Parathyroid adenoma (tissue), 2 donors: ENCODE results near the gene LRRC8C.
"Not testable (repeated sequence)": the region's sequence is repeated elsewhere in the genome, so short reads cannot be mapped to it uniquely, and the experiment has no call there.

Experiments used
- H2AFZ ChIP-seq: fragments of 300-600 bp; sonication (generic); one replicate; pipeline ENCODE4 v1.7.0; 2017; ENCODE audit warnings: antibody characterized with exemption, mild to moderate bottlenecking
- H3K27ac ChIP-seq: fragments of 300-600 bp; sonication (generic); one replicate; pipeline ENCODE4 v1.7.0; 2017
- H3K27me3 ChIP-seq: fragments of 300-600 bp; sonication (generic); one replicate; pipeline ENCODE4 v1.7.0; 2017; ENCODE audit warnings: low read length; ENCODE audit not compliant: control insufficient read depth, insufficient read depth
- H3K36me3 ChIP-seq: fragments of 300-600 bp; sonication (generic); one replicate; pipeline ENCODE4 v1.7.0; 2017; ENCODE audit warnings: low read length; ENCODE audit not compliant: control insufficient read depth, insufficient read depth
- H3K4me1 ChIP-seq: fragments of 300-600 bp; sonication (generic); one replicate; pipeline ENCODE4 v1.7.0; 2017; ENCODE audit warnings: control low read depth
- H3K4me2 ChIP-seq: fragments of 300-600 bp; sonication (generic); one replicate; pipeline ENCODE4 v1.7.0; 2017; ENCODE audit warnings: low read length
- H3K4me3 ChIP-seq: fragments of 300-600 bp; sonication (generic); one replicate; pipeline ENCODE4 v1.7.0; 2017; ENCODE audit warnings: low read depth, low read length
- H3K79me2 ChIP-seq: fragments of 300-600 bp; sonication (generic); one replicate; pipeline ENCODE4 v1.7.0; 2017; ENCODE audit warnings: control low read depth
- H3K9ac ChIP-seq: fragments of 300-600 bp; sonication (generic); one replicate; pipeline ENCODE4 v1.7.0; 2017; ENCODE audit warnings: mild to moderate bottlenecking
- H3K9me3 ChIP-seq: fragments of 300-600 bp; sonication (generic); one replicate; pipeline ENCODE4 v1.7.0; 2017; ENCODE audit warnings: low read length; ENCODE audit not compliant: control insufficient read depth
- CTCF ChIP-seq: fragments of 300-600 bp; sonication (generic); IDR thresholded peaks from one replicate; pipeline ENCODE4 v1.7.0; 2017; ENCODE audit warnings: antibody characterized with exemption, mild to moderate bottlenecking
- donor health status: primary hyperparathyroidism.

LRRC8C gene

GRCh38 chr1:89589515-89589914 lies 43.4 kb upstream of the LRRC8C start:
- Histone ChIP-seq H3K27ac (no peak overlapping the region), H3K4me2 (no peak overlapping the region), H3K4me3 (no peak overlapping the region), H3K36me3 (no peaks in the 10 kb centered on the region), H3K27me3 (no peaks in the 10 kb centered on the region), H3K79me2 (no peaks in the 10 kb centered on the region), H2AFZ (no peak overlapping the region), H3K9me3 (no peaks in the 10 kb centered on the region), H3K9ac (no peak overlapping the region), H3K4me1 (no peaks in the 10 kb centered on the region)
- TF ChIP-seq CTCF, result no peak

- Histone ChIP-seq H3K4me2 (no peak overlapping the region), H3K9ac (no peak overlapping the region), H3K4me1 (no peaks in the 10 kb centered on the region), H3K36me3 (no peaks in the 10 kb centered on the region), H3K9me3 (no peaks in the 10 kb centered on the region), H3K27me3 (no peaks in the 10 kb centered on the region), H3K79me2 (no peaks in the 10 kb centered on the region), H3K27ac (no peak overlapping the region), H2AFZ (no peak overlapping the region), H3K4me3 (no peak overlapping the region)
- TF ChIP-seq CTCF, result no peak
Measured at GRCh38 chr1:89590341-89591080, 42.4 kb upstream of the LRRC8C start.

GRCh38 chr1:89592861-89593302 lies 40.0 kb upstream of the LRRC8C start:
- H3K4me2 ChIP-seq, H3K79me2 ChIP-seq, H3K27me3 ChIP-seq, H3K9me3 ChIP-seq, H3K36me3 ChIP-seq, H3K4me3 ChIP-seq, H3K9ac ChIP-seq, H3K4me1 ChIP-seq, H2AFZ ChIP-seq, H3K27ac ChIP-seq: not testable (repeated sequence)

GRCh38 chr1:89594096-89594740 lies 38.7 kb upstream of the LRRC8C start:
- no peak for TF ChIP-seq CTCF
- no peaks in the 10 kb centered on the region for H3K27me3 ChIP-seq
- H3K4me1 ChIP-seq, result no peaks in the 10 kb centered on the region
- no peak overlapping the region for H2AFZ ChIP-seq
- no peak overlapping the region for H3K4me2 ChIP-seq
- no peaks in the 10 kb centered on the region for H3K36me3 ChIP-seq
- no peak overlapping the region for H3K4me3 ChIP-seq
- H3K27ac ChIP-seq, result no peak overlapping the region
- no peak overlapping the region for H3K9ac ChIP-seq
- H3K79me2 ChIP-seq, result no peaks in the 10 kb centered on the region
- no peaks in the 10 kb centered on the region for H3K9me3 ChIP-seq

- no peak overlapping the region for H3K27ac ChIP-seq
- H3K79me2 ChIP-seq, result no peaks in the 10 kb centered on the region
- no peak overlapping the region for H3K4me2 ChIP-seq
- no peak for TF ChIP-seq CTCF
- no peaks in the 10 kb centered on the region for H3K27me3 ChIP-seq
- H2AFZ ChIP-seq, result no peak overlapping the region
- no peak overlapping the region for H3K4me3 ChIP-seq
- H3K9me3 ChIP-seq, result no peaks in the 10 kb centered on the region
- H3K4me1 ChIP-seq, result no peaks in the 10 kb centered on the region
- H3K36me3 ChIP-seq, result no peaks in the 10 kb centered on the region
- H3K9ac ChIP-seq, result no peak overlapping the region
Measured at GRCh38 chr1:89596698-89597097, 36.2 kb upstream of the LRRC8C start.
